ENCODE results near the gene TMIGD2.

TMIGD2 gene

GRCh38 chr19:4326215-4326836 is 24.1 kb upstream of the TMIGD2 start:
- no peaks in the 10 kb centered on the region; the same call in 1 of the 2 replicates for H3K36me3 ChIP-seq (ENCODE audit: control insufficient read depth, insufficient read depth, low read length)
- no peak overlapping the region for H3K9ac ChIP-seq (ENCODE audit: low read depth, low read length)
- no peaks in the 10 kb centered on the region for H3K27me3 ChIP-seq (ENCODE audit: control insufficient read depth, insufficient read depth, low read length)
- no peak overlapping the region for H3K27ac ChIP-seq (ENCODE audit: low read depth, low read length)
- H3K9me3 ChIP-seq (ENCODE audit: control insufficient read depth, insufficient read depth, low read length) = no peaks in the 10 kb centered on the region
- H3K4me1 ChIP-seq (ENCODE audit: control insufficient read depth, insufficient read depth, low read length) = no peaks in the 10 kb centered on the region
- peak overlapping the region; percentile 62 for H3K4me3 ChIP-seq (ENCODE audit: low read depth, low read length)

- Histone ChIP-seq H3K9me3 (ENCODE audit: control insufficient read depth, insufficient read depth, low read length) (0 out of 2 replicates have a peak, but pooled peaks cover 2% of the 10 kb centered on the region), H3K27me3 (ENCODE audit: control insufficient read depth, insufficient read depth, low read length) (no peaks in the 10 kb centered on the region), H3K4me1 (ENCODE audit: control insufficient read depth, insufficient read depth, low read length) (no peaks in the 10 kb centered on the region), H3K4me3 (ENCODE audit: low read depth, low read length) (no peak overlapping the region), H3K36me3 (ENCODE audit: control insufficient read depth, insufficient read depth, low read length) (peaks cover 2% of the 10 kb centered on the region; the same call in 1 of the 2 replicates), H3K27ac (ENCODE audit: low read depth, low read length) (no peak overlapping the region), H3K9ac (ENCODE audit: low read depth, low read length) (no peak overlapping the region)
These were observed 22.0 kb upstream of the TMIGD2 start for GRCh38 chr19:4324228-4324627.

GRCh38 chr19:4323692-4324091 is 21.5 kb upstream of the TMIGD2 start:
- Histone ChIP-seq H3K4me1 (ENCODE audit: control insufficient read depth, insufficient read depth, low read length) (no peaks in the 10 kb centered on the region), H3K9ac (ENCODE audit: low read depth, low read length) (no peak overlapping the region), H3K27ac (ENCODE audit: low read depth, low read length) (no peak overlapping the region), H3K9me3 (ENCODE audit: control insufficient read depth, insufficient read depth, low read length) (0 out of 2 replicates have a peak, but pooled peaks cover 3% of the 10 kb centered on the region), H3K36me3 (ENCODE audit: control insufficient read depth, insufficient read depth, low read length) (peaks cover 7% of the 10 kb centered on the region), H3K27me3 (ENCODE audit: control insufficient read depth, insufficient read depth, low read length) (no peaks in the 10 kb centered on the region), H3K4me3 (ENCODE audit: low read depth, low read length) (no peak overlapping the region)

- Histone ChIP-seq H3K27ac (ENCODE audit: low read depth, low read length) (no peak overlapping the region), H3K36me3 (ENCODE audit: control insufficient read depth, insufficient read depth, low read length) (peaks cover 13% of the 10 kb centered on the region), H3K9me3 (ENCODE audit: control insufficient read depth, insufficient read depth, low read length) (0 out of 2 replicates have a peak, but pooled peaks cover 3% of the 10 kb centered on the region), H3K4me1 (ENCODE audit: control insufficient read depth, insufficient read depth, low read length) (no peaks in the 10 kb centered on the region), H3K4me3 (ENCODE audit: low read depth, low read length) (no peak overlapping the region), H3K9ac (ENCODE audit: low read depth, low read length) (no peak overlapping the region), H3K27me3 (ENCODE audit: control insufficient read depth, insufficient read depth, low read length) (no peaks in the 10 kb centered on the region)
These were observed 20.9 kb upstream of the TMIGD2 start for GRCh38 chr19:4322942-4323665.

DNA sequence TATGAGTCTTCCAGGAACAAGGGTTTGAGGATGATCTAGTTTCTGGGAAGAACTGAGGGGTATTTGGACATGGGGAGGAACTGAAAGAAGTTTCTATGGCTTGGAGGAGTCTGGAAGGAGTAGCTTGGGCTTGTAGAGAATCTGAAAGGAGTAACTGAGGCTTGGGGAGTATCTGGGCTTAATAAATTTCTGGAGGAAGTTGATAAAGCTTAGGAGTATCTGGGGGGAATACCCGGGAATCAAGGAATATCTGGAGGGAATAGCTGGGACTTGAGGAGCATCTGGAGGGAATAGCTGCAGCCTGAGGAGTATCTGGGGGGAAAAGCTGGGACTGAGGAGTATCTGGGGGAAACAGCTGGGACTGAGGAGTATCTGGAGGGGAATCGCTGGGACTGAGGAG is 18.2 kb upstream of the TMIGD2 start:
- H3K9ac ChIP-seq (ENCODE audit: low read depth, low read length) = no peak overlapping the region
- no peaks in the 10 kb centered on the region for H3K4me1 ChIP-seq (ENCODE audit: control insufficient read depth, insufficient read depth, low read length)
- peaks cover 26% of the 10 kb centered on the region for H3K36me3 ChIP-seq (ENCODE audit: control insufficient read depth, insufficient read depth, low read length)
- H3K4me3 ChIP-seq (ENCODE audit: low read depth, low read length) = no peak overlapping the region
- no peak overlapping the region for H3K27ac ChIP-seq (ENCODE audit: low read depth, low read length)
- H3K27me3 ChIP-seq (ENCODE audit: control insufficient read depth, insufficient read depth, low read length) = no peaks in the 10 kb centered on the region
- 0 out of 2 replicates have a peak, but pooled peaks cover 3% of the 10 kb centered on the region for H3K9me3 ChIP-seq (ENCODE audit: control insufficient read depth, insufficient read depth, low read length)

- Histone ChIP-seq H3K4me3 (ENCODE audit: low read depth, low read length) (no peak overlapping the region), H3K4me1 (ENCODE audit: control insufficient read depth, insufficient read depth, low read length) (no peaks in the 10 kb centered on the region), H3K9ac (ENCODE audit: low read depth, low read length) (no peak overlapping the region), H3K27me3 (ENCODE audit: control insufficient read depth, insufficient read depth, low read length) (no peaks in the 10 kb centered on the region), H3K9me3 (ENCODE audit: control insufficient read depth, insufficient read depth, low read length) (0 out of 2 replicates have a peak, but pooled peaks cover 3% of the 10 kb centered on the region), H3K36me3 (ENCODE audit: control insufficient read depth, insufficient read depth, low read length) (peaks cover 31% of the 10 kb centered on the region), H3K27ac (ENCODE audit: low read depth, low read length) (no peak overlapping the region)
These were observed 17.0 kb upstream of the TMIGD2 start for GRCh38 chr19:4319067-4319718.

- 0 out of 2 replicates have a peak, but pooled peaks cover 3% of the 10 kb centered on the region for H3K9me3 ChIP-seq (ENCODE audit: control insufficient read depth, insufficient read depth, low read length)
- peaks cover 31% of the 10 kb centered on the region for H3K36me3 ChIP-seq (ENCODE audit: control insufficient read depth, insufficient read depth, low read length)
- H3K4me1 ChIP-seq (ENCODE audit: control insufficient read depth, insufficient read depth, low read length) = no peaks in the 10 kb centered on the region
- no peak overlapping the region for H3K27ac ChIP-seq (ENCODE audit: low read depth, low read length)
- no peaks in the 10 kb centered on the region for H3K27me3 ChIP-seq (ENCODE audit: control insufficient read depth, insufficient read depth, low read length)
- no peak overlapping the region for H3K4me3 ChIP-seq (ENCODE audit: low read depth, low read length)
- H3K9ac ChIP-seq (ENCODE audit: low read depth, low read length) = no peak overlapping the region
These were observed 16.3 kb upstream of the TMIGD2 start for GRCh38 chr19:4318460-4318859.

GRCh38 chr19:4316956-4317355 is 14.8 kb upstream of the TMIGD2 start:
- Histone ChIP-seq H3K27ac (ENCODE audit: low read depth, low read length) (no peak overlapping the region), H3K9ac (ENCODE audit: low read depth, low read length) (no peak overlapping the region), H3K4me1 (ENCODE audit: control insufficient read depth, insufficient read depth, low read length) (no peaks in the 10 kb centered on the region), H3K27me3 (ENCODE audit: control insufficient read depth, insufficient read depth, low read length) (no peaks in the 10 kb centered on the region), H3K36me3 (ENCODE audit: control insufficient read depth, insufficient read depth, low read length) (peaks cover 41% of the 10 kb centered on the region), H3K9me3 (ENCODE audit: control insufficient read depth, insufficient read depth, low read length) (0 out of 2 replicates have a peak, but pooled peaks cover 3% of the 10 kb centered on the region), H3K4me3 (ENCODE audit: low read depth, low read length) (no peak overlapping the region)

GRCh38 chr19:4313847-4314490 is 11.8 kb upstream of the TMIGD2 start:
- Histone ChIP-seq H3K9me3 (ENCODE audit: control insufficient read depth, insufficient read depth, low read length) (no peaks in the 10 kb centered on the region), H3K9ac (ENCODE audit: low read depth, low read length) (no peak overlapping the region), H3K4me1 (ENCODE audit: control insufficient read depth, insufficient read depth, low read length) (no peaks in the 10 kb centered on the region), H3K27ac (ENCODE audit: low read depth, low read length) (no peak overlapping the region), H3K36me3 (ENCODE audit: control insufficient read depth, insufficient read depth, low read length) (peaks cover 58% of the 10 kb centered on the region), H3K27me3 (ENCODE audit: control insufficient read depth, insufficient read depth, low read length) (no peaks in the 10 kb centered on the region), H3K4me3 (ENCODE audit: low read depth, low read length) (no peak overlapping the region)

DNA sequence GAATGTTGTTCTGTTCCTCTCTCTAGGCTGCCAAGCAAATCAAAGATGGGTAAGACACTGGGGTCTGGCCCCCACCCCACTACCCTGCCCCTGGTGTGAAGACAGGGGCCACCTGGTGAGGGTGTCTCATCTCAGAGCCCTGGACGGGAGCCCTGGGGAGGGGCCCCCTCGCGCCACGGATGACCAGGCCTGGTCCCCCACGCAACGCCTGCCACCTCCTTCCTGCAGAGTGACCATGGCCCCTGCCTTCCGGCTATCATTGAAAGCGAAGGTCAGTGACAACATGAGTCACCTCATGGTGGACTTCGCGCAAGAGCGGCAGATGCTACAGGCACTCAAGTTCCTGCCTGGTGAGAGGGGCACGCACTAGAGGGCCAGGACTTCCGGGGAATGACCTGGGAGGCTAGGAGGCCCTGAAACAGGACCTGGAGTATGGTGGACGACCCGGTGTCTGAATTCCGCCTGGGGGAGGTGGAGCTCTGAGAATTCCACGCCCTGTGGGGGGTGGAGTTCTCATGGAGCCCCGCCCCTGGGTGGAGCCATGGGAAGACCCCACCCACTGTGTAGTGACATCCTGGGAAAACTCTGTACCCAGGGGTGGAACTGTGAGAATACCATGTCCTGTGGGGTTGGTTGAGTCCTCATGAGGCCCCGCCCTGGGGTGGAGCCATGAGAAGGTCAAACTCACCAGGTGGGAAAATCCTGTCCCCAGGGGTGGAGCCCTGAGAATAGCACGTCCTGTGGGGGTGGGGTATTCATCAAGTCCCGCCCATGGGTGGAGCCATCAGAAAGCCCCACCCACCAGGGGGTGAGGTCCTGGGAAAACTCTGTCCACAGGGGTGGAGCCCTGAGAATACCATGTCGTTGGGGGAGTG is 8.3 kb upstream of the TMIGD2 start:
- Histone ChIP-seq H3K4me3 (ENCODE audit: low read depth, low read length) (no peak overlapping the region), H3K9ac (ENCODE audit: low read depth, low read length) (no peak overlapping the region), H3K4me1 (ENCODE audit: control insufficient read depth, insufficient read depth, low read length) (no peaks in the 10 kb centered on the region), H3K9me3 (ENCODE audit: control insufficient read depth, insufficient read depth, low read length) (no peaks in the 10 kb centered on the region), H3K36me3 (ENCODE audit: control insufficient read depth, insufficient read depth, low read length) (peaks cover 50% of the 10 kb centered on the region), H3K27ac (ENCODE audit: low read depth, low read length) (no peak overlapping the region), H3K27me3 (ENCODE audit: control insufficient read depth, insufficient read depth, low read length) (no peaks in the 10 kb centered on the region)

All from HUES48 (cell line).